Astrocyte (in vitro differentiated cells and primary cell): ENCODE measurements around the gene HES3. TPM values are rescaled to one million over a fixed set of nuclear protein-coding genes. Genes with fewer than 3 reads are reported as not detected.

Source experiments
- DNase-seq: peaks from one replicate; pipeline ENCODE4 v3.0.0-alpha.2; 2010; ENCODE audit warnings: low read depth
- FAIRE-seq: peaks from 2 replicates; lab custom pipeline; 2011; peaks lifted over from hg19 to GRCh38; lab: Jason Lieb, UNC
- H2AFZ ChIP-seq: 2 replicates; pipeline ENCODE4 v1.6.0; 2012; ENCODE audit warnings: low read depth, low read length, inconsistent platforms
- H3K27ac ChIP-seq: 2 replicates; pipeline ENCODE4 v1.5.1; 2011; ENCODE audit warnings: low read depth, low read length, inconsistent platforms
- H3K27me3 ChIP-seq: 2 replicates; pipeline ENCODE4 v1.6.0; 2011; ENCODE audit warnings: low read length, inconsistent platforms; ENCODE audit not compliant: insufficient read depth
- H3K36me3 ChIP-seq: 2 replicates; pipeline ENCODE4 v1.5.1; 2011; ENCODE audit warnings: low read length, inconsistent platforms; ENCODE audit not compliant: insufficient read depth
- H3K4me1 ChIP-seq: 2 replicates; pipeline ENCODE4 v1.5.1; 2011; ENCODE audit warnings: low read length, inconsistent platforms; ENCODE audit not compliant: insufficient read depth
- H3K4me2 ChIP-seq: 2 replicates; pipeline ENCODE4 v1.6.0; 2012; ENCODE audit warnings: low read length, inconsistent platforms
- H3K4me3 ChIP-seq: 2 replicates; pipeline ENCODE4 v1.5.1; 2011; ENCODE audit warnings: low read depth, mild to moderate bottlenecking, low read length, inconsistent platforms; ENCODE audit not compliant: insufficient read depth
- H3K79me2 ChIP-seq: 2 replicates; pipeline ENCODE4 v1.6.0; 2012; ENCODE audit warnings: mild to moderate bottlenecking, low read length, inconsistent platforms; ENCODE audit not compliant: insufficient read depth
- H3K9ac ChIP-seq: 2 replicates; pipeline ENCODE4 v1.6.0; 2012; ENCODE audit warnings: mild to moderate bottlenecking, low read length, inconsistent platforms
- H3K9me3 ChIP-seq: 2 replicates; pipeline ENCODE4 v1.5.1; 2012; ENCODE audit warnings: low read depth, mild to moderate bottlenecking, low read length, inconsistent platforms; ENCODE audit not compliant: insufficient read depth
- H4K20me1 ChIP-seq: 2 replicates; pipeline ENCODE4 v1.6.0; 2012; ENCODE audit warnings: low read length, inconsistent platforms; ENCODE audit not compliant: insufficient read depth
- H3K27ac Mint-ChIP-seq: one replicate; pipeline ENCODE4 v1.8.0; 2021; ENCODE audit warnings: mild to moderate bottlenecking, mixed read lengths; ENCODE audit not compliant: unreplicated experiment
- H3K27me3 Mint-ChIP-seq: one replicate; pipeline ENCODE4 v1.8.0; 2021; ENCODE audit warnings: low read depth, mixed read lengths; ENCODE audit not compliant: unreplicated experiment
- H3K36me3 Mint-ChIP-seq: one replicate; pipeline ENCODE4 v1.8.0; 2021; ENCODE audit warnings: low read depth, mixed read lengths; ENCODE audit not compliant: unreplicated experiment
- H3K4me1 Mint-ChIP-seq: one replicate; pipeline ENCODE4 v1.8.0; 2021; ENCODE audit warnings: low read depth, mixed read lengths; ENCODE audit not compliant: unreplicated experiment
- H3K4me3 Mint-ChIP-seq: one replicate; pipeline ENCODE4 v1.8.0; 2021; ENCODE audit warnings: mild to moderate bottlenecking, moderate library complexity, mixed read lengths; ENCODE audit not compliant: unreplicated experiment
- H3K9me3 Mint-ChIP-seq: one replicate; pipeline ENCODE4 v1.8.0; 2021; ENCODE audit warnings: mild to moderate bottlenecking, mixed read lengths; ENCODE audit not compliant: unreplicated experiment
- CTCF ChIP-seq: IDR thresholded peaks from 2 replicates; pipeline ENCODE4 v1.5.1; 2011; ENCODE audit warnings: low read depth, mild to moderate bottlenecking, inconsistent platforms, low read length, moderate library complexity; ENCODE audit not compliant: insufficient read depth
- EZH2 ChIP-seq: IDR thresholded peaks from 2 replicates; pipeline ENCODE4 v1.6.1; 2012; ENCODE audit warnings: mild to moderate bottlenecking, low read length, inconsistent platforms; ENCODE audit not compliant: insufficient read depth
- total RNA-seq: library from RNA; stranded (reverse); gene quantifications from 2 replicates; pipeline ENCODE4 v1.2.1, GENCODE V29; 2021

HES3 gene
- total RNA-seq, 1 donor from 2014 or later = not detected

DNA sequence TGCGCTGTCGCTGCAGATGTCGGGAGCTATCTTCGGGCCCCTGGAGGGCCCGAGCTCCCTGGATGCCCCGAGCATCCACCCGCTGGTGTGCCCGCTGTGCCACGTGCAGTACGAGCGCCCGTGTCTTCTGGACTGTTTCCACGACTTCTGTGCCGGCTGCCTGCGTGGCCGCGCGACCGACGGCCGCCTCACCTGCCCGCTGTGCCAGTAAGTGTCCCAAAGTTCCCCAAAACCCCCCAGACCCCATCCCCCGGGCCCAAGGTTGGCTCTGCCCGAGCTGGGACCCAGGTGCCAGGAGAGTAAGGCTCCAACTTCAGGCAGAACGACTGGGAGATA, 37.5 kb upstream of the HES3 start:
- Histone ChIP-seq H3K9me3 (no peaks in the 10 kb centered on the region), H2AFZ (peak overlapping the region; percentile 90), H3K4me2 (peak overlapping the region; percentile 88), H3K27me3 (no peaks in the 10 kb centered on the region), H3K27ac (no peak overlapping the region), H3K4me1 (peaks cover 24% of the 10 kb centered on the region), H4K20me1 (peaks cover 24% of the 10 kb centered on the region), H3K4me3 (peak overlapping the region; percentile 65), H3K9ac (peak overlapping the region; percentile 69), H3K79me2 (no peaks in the 10 kb centered on the region), H3K36me3 (no peaks in the 10 kb centered on the region)
- no peak for TF ChIP-seq EZH2
- TF ChIP-seq CTCF = no peak
- DNase-seq = no peak
- Mint-ChIP-seq H3K27me3 (no peaks in the 10 kb centered on the region), H3K9me3 (no peaks in the 10 kb centered on the region), H3K36me3 (no peaks in the 10 kb centered on the region), H3K27ac (no peak overlapping the region), H3K4me1 (peaks cover 3% of the 10 kb centered on the region), H3K4me3 (no peak overlapping the region)
- no peak for FAIRE-seq

DNA sequence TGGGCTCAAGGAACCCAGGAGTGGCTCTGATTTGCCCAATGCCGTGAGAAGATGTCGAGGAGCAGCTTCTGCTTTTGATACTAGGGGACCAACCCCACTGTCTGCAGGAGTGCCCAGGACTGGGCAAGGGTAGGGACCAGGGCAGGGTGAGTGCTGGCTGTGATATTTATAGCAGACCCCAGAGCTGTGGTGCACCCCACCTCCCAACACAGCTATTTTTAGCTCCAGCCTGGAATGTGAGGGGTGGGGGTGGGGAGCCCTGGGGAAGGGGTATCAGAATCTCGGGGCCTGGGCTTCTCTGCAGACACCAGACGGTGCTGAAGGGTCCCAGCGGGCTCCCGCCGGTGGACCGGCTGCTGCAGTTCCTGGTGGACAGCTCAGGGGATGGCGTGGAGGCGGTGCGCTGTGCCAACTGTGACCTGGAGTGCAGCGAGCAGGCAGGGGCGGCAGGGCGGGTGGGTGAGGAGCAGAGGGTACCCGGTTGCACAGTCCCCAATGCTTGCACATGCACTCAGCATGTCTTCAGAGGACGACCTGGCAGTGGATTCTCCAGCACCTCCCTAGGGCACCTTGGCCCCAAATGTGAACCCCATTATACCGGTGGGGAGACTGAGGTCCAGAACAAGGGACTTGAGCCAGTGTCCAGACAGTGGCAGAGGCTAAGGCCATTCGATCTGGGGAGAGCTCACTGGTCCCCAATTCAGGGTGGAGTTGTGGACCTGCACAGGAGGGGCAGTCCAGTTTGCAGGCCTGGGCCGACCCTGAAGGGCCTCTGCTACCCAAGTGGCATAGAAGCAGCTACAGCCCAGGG, 36.7 kb upstream of the HES3 start:
- H3K4me3 ChIP-seq = peak overlapping the region; percentile 65
- peaks cover 24% of the 10 kb centered on the region for H3K4me1 ChIP-seq
- peaks cover 3% of the 10 kb centered on the region for H3K36me3 ChIP-seq
- peaks cover 4% of the 10 kb centered on the region for H3K36me3 Mint-ChIP-seq
- no peak overlapping the region for H2AFZ ChIP-seq
- no peaks in the 10 kb centered on the region for H3K9me3 ChIP-seq
- H3K4me2 ChIP-seq = peak overlapping the region; percentile 88
- H3K9ac ChIP-seq = peak overlapping the region; percentile 69
- peaks cover 24% of the 10 kb centered on the region for H4K20me1 ChIP-seq
- H3K9me3 Mint-ChIP-seq = no peaks in the 10 kb centered on the region
- no peak for TF ChIP-seq EZH2
- no peak for TF ChIP-seq CTCF
- no peaks in the 10 kb centered on the region for H3K27me3 ChIP-seq
- FAIRE-seq = no peak
- H3K4me1 Mint-ChIP-seq = peaks cover 3% of the 10 kb centered on the region
- H3K27ac ChIP-seq = no peak overlapping the region
- H3K27ac Mint-ChIP-seq = no peak overlapping the region
- H3K79me2 ChIP-seq = no peaks in the 10 kb centered on the region
- no peak for DNase-seq
- no peak overlapping the region for H3K4me3 Mint-ChIP-seq
- H3K27me3 Mint-ChIP-seq = no peaks in the 10 kb centered on the region

GRCh38 chr1:6207921-6208320, 36.1 kb upstream of the HES3 start:
- Histone ChIP-seq H3K36me3 (peaks cover 7% of the 10 kb centered on the region), H3K27ac (no peak overlapping the region), H4K20me1 (peaks cover 24% of the 10 kb centered on the region), H3K9ac (no peak overlapping the region), H3K27me3 (no peaks in the 10 kb centered on the region), H3K4me1 (peaks cover 24% of the 10 kb centered on the region), H2AFZ (no peak overlapping the region), H3K9me3 (no peaks in the 10 kb centered on the region), H3K4me2 (no peak overlapping the region), H3K4me3 (no peak overlapping the region), H3K79me2 (no peaks in the 10 kb centered on the region)
- TF ChIP-seq EZH2 (no peak), CTCF (no peak)
- DNase-seq = no peak
- Mint-ChIP-seq H3K36me3 (peaks cover 8% of the 10 kb centered on the region), H3K27ac (no peak overlapping the region), H3K4me3 (no peak overlapping the region), H3K9me3 (no peaks in the 10 kb centered on the region), H3K4me1 (peaks cover 3% of the 10 kb centered on the region), H3K27me3 (peaks cover 1% of the 10 kb centered on the region)
- no peak for FAIRE-seq
